BJ (cell line): ENCODE results near the gene FITM1. TPM values are rescaled to one million over a fixed set of nuclear protein-coding genes. Genes with fewer than 3 reads are reported as not detected.

Experiments
- CTCF ChIA-PET: fragments of 350-600 bp; formaldehyde crosslinking; extraction: SDS; loops from one replicate; lab custom pipeline; 2021; ENCODE audit warnings: antibody characterized with exemption, inconsistent platforms; lab: Yijun Ruan, JAX
- POLR2A ChIA-PET: fragments of 300-600 bp; sonication (Branson Sonifier 250); formaldehyde crosslinking; extraction: SDS; loops from one replicate; lab custom pipeline; 2021; ENCODE audit warnings: antibody characterized with exemption; lab: Charles Lee
- DNase-seq: peaks from one replicate; pipeline ENCODE4 v3.0.0-alpha.2; 2011; ENCODE audit warnings: low read depth
- H3K27me3 ChIP-seq: 2 replicates; pipeline ENCODE4 v1.6.0; 2011; ENCODE audit warnings: low read length; ENCODE audit not compliant: control insufficient read depth, insufficient read depth
- H3K36me3 ChIP-seq: 2 replicates; pipeline ENCODE4 v1.5.1; 2011; ENCODE audit warnings: low read length; ENCODE audit not compliant: control insufficient read depth, insufficient read depth
- H3K4me3 ChIP-seq: 2 replicates; pipeline ENCODE4 v1.5.1; 2011; ENCODE audit warnings: low read depth, mild to moderate bottlenecking, control low read depth, low read length
- polyA plus RNA-seq: library from polyadenylated mRNA; depleted of rRNA; stranded (reverse); fragments of >200 nt; gene quantifications from 2 replicates; pipeline ENCODE4 v1.2.3, GENCODE V29; 2011
- TF ChIP-seq, protein P1 (sequence below): IDR thresholded peaks from 2 replicates; pipeline ENCODE4 v1.5.1; 2011; ENCODE audit warnings: low read depth, mild to moderate bottlenecking, control low read depth, inconsistent platforms, low read length, moderate library complexity; ENCODE audit not compliant: insufficient read depth

Gene FITM1
- polyA plus RNA-seq, 1 experiment: 0.10 TPM

- DNase-seq: peak; percentile 84
- Histone ChIP-seq H3K27me3 (no peaks in the 10 kb centered on the region), H3K4me3 (peak within 1 kb of the TSS; percentile 82), H3K36me3 (peaks cover 17% of the 10 kb centered on the region)
- TF ChIP-seq, protein P1, sequence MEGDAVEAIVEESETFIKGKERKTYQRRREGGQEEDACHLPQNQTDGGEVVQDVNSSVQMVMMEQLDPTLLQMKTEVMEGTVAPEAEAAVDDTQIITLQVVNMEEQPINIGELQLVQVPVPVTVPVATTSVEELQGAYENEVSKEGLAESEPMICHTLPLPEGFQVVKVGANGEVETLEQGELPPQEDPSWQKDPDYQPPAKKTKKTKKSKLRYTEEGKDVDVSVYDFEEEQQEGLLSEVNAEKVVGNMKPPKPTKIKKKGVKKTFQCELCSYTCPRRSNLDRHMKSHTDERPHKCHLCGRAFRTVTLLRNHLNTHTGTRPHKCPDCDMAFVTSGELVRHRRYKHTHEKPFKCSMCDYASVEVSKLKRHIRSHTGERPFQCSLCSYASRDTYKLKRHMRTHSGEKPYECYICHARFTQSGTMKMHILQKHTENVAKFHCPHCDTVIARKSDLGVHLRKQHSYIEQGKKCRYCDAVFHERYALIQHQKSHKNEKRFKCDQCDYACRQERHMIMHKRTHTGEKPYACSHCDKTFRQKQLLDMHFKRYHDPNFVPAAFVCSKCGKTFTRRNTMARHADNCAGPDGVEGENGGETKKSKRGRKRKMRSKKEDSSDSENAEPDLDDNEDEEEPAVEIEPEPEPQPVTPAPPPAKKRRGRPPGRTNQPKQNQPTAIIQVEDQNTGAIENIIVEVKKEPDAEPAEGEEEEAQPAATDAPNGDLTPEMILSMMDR: peak; percentile 21; the same call in 1 of the 2 replicates
- ChIA-PET POLR2A (interaction anchor here (0.5 to 1.4 kb wide), 5 partner anchors 15 to 865 kb away, joined by 3 to 10 read pairs (median 4); partner anchors contain the start of genes DCAF11 and NRL), CTCF (interaction anchor here (0.7 to 13.0 kb wide), 7 partner anchors 10 to 79 kb away, joined by 3 to 200 read pairs (median 7); partner anchors contain the start of gene DCAF11)
Observed at GRCh38 chr14:24093901-24094840, 36.3 kb upstream of the FITM1 start, which contains the start of gene PCK2. TSS of gene PCK2 (plus strand) at chr14:24094311. CDS start at chr14:24094406, 95 bp downstream.

DNA sequence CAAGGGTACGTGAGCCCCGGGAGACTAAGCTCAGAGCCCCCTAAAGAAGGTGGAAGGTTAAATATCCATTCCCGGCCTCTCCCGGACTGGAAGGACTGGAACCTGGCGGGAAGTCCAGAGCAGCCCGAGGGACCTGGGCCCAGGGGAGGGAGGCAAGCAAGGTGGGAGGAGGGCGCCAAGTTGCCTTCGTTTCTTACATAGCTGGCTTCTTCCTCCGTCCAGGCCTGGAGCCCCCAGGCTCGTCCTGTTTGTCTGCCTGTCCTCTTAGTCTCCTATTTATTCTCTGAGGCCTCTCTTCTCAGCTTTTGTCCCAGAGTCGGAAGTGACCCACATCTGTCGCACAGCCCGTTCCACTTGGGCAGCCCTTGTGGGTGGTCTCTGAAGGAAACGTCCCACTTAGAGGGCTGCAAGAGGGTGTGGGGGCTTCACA lies 35.6 kb upstream of the FITM1 start:
- POLR2A ChIA-PET: interaction anchor here (1.1 kb wide), 1 partner anchor 19 kb away, joined by 3 read pairs; no protein-coding TSS in a partner anchor
- H3K4me3 ChIP-seq: peak overlapping the region; percentile 82
- no peak for DNase-seq
- TF ChIP-seq, protein P1: no peak
- H3K36me3 ChIP-seq: peaks cover 18% of the 10 kb centered on the region
- CTCF ChIA-PET: interaction anchor here (2.2 to 13.0 kb wide), 4 partner anchors 10 to 36 kb away, joined by 7 to 200 read pairs (median 105); no protein-coding TSS in a partner anchor
- H3K27me3 ChIP-seq: no peaks in the 10 kb centered on the region

DNA sequence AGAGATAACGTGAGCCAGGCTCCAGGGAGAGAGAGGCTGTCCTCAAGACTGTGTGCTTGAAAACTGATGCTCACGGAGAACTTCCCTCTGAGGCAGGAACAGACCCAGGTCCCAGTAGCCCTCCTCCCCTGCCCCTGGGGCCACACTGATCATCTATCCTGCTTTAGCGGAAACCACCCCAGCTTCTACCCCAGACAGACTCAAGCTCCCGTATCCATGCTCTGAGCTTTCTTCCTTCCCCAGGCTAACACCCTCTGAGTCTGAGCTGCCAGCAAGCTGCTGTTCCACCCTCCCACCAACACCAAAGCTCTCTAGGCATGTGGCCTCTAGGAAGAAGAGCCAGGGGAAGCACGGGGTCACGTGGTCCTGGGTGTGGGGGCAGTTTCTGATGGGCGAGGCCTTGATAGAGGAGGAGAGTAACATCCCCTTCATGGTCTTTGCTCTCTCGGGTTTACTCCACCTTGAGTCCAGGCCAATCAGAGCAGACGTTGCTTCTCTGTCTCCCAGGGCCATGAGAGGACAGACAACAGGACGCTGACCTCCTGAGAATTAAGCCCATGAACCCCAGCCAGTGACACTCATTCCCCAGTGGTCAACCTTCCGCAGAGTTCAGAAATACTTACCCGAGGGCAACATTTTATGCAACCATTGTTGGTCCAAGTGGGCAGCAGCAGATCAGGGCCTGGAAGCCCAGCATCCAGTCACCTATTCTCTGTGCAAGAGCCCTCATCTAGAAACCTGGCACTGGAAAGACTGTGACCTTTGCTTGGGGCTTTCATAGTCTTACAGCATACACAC lies 35.0 kb upstream of the FITM1 start:
- DNase-seq: peak; percentile 29
- CTCF ChIA-PET: interaction anchor here (6.2 to 13.0 kb wide), 3 partner anchors 12 to 37 kb away, joined by 74 to 200 read pairs (median 136); no protein-coding TSS in a partner anchor
- Histone ChIP-seq H3K4me3 (peak overlapping the region; percentile 82), H3K36me3 (peaks cover 22% of the 10 kb centered on the region), H3K27me3 (no peaks in the 10 kb centered on the region)
- POLR2A ChIA-PET: interaction anchor here (1.1 kb wide), 1 partner anchor 18 kb away, joined by 3 read pairs; no protein-coding TSS in a partner anchor
- TF ChIP-seq, protein P1: no peak

- Histone ChIP-seq H3K4me3 (no peak overlapping the region), H3K36me3 (peaks cover 30% of the 10 kb centered on the region), H3K27me3 (no peaks in the 10 kb centered on the region)
- TF ChIP-seq, protein P1: no peak
- ChIA-PET CTCF (interaction anchor here (1.2 to 13.0 kb wide), 2 partner anchors 10 to 38 kb away, joined by 4 to 136 read pairs; no protein-coding TSS in a partner anchor), POLR2A (no interaction called here)
- no peak for DNase-seq
Observed at GRCh38 chr14:24096545-24097181, 33.8 kb upstream of the FITM1 start.
